NCI-H1436 (cell line): Measurements from ENCODE around the gene BCKDK.
A peak's percentile ranks its signal among the peaks of the same experiment; 100 is the strongest.
"Not testable (repeated sequence)": the region's sequence is repeated elsewhere in the genome, so short reads cannot be mapped to it uniquely, and the experiment has no call there.

Experiments used
- DNase-seq: peaks from one replicate; lab custom pipeline; 2025; lab: John Stamatoyannopoulos, UW

The BCKDK gene

DNA sequence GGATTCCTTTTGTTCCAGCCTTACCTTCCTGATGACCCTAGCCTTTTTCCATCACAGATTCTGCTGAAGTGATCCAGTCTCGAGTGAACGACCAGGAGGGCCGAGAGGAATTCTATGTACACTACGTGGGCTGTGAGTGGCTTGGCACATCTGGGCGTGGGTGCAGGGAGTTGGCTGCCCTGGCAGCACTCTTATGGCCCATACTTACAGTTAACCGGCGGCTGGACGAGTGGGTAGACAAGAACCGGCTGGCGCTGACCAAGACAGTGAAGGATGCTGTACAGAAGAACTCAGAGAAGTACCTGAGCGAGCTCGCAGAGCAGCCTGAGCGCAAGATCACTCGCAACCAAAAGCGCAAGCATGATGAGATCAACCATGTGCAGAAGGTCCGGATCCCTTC lies 11.9 kb downstream of the BCKDK start:
- DNase-seq: no peak

DNA sequence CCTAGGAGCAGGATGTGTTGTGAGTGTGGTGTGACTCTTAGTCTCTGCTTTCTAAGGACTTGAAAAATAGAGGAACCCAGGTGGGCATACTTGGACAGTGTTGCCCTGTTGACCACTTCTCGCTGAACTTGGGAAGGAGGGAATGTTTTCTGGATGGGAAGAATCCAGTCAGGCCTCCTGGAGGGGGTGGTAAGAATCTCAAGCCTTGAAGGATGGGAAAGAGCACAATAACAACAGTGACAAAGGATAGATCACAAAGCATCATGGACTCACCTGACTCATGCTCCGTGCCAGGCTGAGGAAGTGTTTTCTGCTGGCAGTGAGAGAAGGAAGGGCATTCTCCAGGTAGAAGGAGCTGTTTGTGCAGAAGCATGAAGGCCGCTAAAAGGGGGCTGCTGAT lies 17.7 kb downstream of the BCKDK start:
- no peak for DNase-seq

DNA sequence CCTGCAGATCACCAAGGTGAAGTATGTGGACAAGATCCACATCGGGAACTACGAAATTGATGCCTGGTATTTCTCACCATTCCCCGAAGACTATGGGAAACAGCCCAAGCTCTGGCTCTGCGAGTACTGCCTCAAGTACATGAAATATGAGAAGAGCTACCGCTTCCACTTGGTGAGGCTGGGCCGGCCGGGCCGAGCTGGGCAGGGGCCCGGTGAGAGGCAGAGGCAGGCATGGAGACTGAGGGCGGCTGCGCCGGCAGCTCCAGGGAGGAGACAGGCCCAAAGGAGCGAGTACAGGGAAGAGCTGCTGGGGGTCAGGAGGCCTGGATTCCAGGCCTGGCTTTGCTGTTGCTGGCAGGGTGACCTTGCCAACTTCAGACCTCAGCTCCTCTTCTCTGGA lies 19.0 kb downstream of the BCKDK start:
- no peak for DNase-seq

GRCh38 chr16:31128711-31129567 lies 20.8 kb downstream of the BCKDK start:
- DNase-seq: no peak

DNA sequence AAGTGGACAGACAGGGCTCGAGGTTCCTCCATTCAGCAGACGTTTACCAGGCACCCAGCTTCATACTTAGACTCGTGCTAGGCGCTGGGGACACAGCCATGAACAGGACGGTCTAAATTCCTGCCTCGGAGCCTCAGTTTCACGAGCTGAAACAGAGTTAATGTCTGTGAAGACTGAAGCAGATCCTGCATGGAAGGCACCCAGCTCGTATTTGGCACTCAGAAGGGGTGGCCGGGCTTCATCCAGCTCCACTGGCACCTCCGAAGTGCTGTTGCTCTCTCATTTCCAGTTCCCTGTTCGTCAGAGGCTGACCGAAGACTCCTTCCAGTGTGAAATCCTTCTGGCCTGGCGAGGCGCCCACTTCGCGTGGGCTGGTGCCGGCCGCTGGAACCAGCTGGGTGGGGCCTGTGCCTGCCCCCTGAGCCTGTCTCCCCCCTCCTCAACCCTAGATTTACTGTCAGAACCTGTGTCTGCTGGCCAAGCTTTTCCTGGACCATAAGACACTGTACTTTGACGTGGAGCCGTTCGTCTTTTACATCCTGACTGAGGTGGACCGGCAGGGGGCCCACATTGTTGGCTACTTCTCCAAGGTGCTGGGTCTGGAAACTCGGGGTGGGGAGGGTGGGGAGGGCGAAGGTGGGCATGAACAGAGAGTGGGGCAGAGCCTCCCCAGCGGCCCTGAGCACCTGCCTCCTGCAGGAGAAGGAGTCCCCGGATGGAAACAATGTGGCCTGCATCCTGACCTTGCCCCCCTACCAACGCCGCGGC lies 21.6 kb downstream of the BCKDK start:
- no peak for DNase-seq

DNA sequence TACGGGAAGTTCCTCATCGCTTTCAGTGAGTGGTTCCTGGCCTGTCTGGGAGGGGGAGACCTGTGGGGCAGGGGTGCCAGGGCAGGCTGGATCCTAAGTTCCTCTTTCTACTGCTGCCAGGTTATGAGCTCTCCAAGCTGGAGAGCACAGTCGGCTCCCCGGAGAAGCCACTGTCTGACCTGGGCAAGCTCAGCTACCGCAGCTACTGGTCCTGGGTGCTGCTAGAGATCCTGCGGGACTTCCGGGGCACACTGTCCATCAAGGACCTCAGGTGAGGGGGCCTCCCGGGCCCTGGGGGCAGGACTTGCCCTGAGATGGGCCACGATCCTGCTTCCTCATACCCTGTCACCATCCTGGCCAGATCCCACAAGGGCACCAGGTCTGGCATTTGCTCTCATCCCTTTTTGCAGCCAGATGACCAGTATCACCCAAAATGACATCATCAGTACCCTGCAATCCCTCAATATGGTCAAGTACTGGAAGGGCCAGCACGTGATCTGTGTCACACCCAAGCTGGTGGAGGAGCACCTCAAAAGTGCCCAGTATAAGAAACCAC lies 22.2 kb downstream of the BCKDK start:
- no peak for DNase-seq

DNA sequence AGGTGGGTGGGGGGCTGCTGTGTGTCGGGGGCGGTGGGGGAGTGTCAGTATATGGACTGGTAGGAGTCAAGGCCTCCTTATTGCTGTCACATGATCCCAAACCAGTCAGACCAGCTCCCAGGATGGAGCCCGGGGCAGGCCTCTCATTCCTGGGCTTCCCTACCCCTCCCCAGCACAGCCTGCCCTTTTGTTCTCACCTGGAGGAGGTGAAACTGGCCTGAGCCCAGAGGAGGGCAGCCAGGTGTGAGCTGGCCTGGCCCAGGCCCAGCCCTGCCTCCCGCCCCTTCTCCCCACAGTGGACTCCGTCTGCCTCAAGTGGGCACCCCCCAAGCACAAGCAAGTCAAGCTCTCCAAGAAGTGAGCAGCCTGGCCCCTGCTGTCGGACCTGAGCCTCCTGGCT lies 22.7 kb downstream of the BCKDK start:
- no peak for DNase-seq

DNA sequence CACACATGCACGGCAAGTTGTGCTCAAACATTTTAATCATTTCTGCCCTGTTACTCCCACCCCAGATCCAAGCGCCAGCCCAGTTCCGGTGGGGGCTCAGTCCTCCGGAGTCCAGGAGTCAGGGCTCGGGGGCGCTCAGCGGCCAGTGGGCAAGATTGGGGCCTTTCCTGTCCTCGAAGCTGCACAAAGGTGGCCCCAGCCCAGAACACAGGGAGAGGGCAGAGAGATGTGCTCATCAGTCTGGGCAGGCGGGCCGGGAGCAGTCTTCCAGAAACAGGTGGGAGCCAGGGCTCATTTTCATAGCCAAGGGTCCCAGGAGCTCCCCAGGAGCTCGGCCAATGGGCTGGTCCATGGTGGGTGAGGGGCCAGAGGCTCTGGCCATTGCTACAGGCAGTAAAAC lies 23.2 kb downstream of the BCKDK start:
- DNase-seq: no peak

- DNase-seq: no peak
Measured at GRCh38 chr16:31131841-31132271, 23.7 kb downstream of the BCKDK start.

DNA sequence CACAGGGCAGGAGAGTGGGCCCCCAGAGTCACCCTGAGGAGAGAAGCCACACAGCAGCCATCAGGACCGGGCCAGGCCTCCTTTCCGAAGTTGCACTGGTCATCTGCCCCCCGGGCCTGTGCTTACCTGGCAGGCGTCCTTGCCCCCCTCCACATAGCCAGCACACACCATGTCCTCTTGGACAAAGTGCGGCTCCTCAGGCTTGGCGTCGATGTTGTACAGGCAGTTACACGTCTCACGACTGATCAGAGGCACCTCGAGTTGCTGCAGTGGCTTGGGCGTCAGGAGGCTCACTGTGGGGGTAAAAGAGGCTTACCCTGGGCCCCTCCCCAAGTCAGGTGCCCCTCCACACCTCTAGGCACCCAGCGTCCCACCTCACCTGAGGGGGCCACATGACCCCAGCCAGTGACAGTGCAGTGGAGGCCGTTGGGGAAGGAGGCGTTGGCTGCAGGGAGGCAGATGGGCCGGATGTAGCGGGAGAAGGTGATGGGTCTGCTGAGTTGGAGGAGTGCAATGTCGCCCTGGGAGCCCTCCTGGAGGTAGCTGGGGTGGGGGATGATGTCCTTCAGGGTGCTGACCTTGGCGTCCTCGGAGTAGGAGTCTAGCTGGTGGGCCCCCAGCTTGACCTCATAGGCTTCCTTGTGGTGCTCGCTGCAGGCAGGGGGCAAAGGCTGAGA lies 24.3 kb downstream of the BCKDK start:
- no peak for DNase-seq

DNA sequence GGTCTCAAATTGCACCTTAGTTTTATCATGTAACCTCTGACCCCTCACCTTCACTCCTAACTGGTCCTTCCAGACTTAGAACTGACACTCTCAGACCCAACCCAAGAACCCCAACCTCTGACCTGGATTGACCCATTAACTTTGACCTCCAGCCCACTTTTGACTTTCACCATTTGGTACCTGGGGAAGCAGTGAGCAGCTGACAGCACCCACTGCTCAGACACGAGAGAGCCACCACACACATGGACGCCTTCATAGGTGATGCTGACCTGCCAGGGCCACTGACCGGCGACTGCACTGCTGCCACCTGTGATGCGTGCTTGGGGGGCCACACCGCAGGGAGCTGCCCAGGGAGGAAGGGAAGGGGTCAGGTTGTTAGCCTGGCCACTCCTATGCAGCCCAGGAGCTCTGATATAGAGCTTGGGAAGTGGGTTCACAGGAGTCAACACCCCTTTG lies 24.9 kb downstream of the BCKDK start:
- DNase-seq: no peak

GRCh38 chr16:31134091-31134571 lies 25.9 kb downstream of the BCKDK start:
- DNase-seq: no peak

GRCh38 chr16:31134625-31135534 lies 26.7 kb downstream of the BCKDK start:
- peak; percentile 50 for DNase-seq

DNA sequence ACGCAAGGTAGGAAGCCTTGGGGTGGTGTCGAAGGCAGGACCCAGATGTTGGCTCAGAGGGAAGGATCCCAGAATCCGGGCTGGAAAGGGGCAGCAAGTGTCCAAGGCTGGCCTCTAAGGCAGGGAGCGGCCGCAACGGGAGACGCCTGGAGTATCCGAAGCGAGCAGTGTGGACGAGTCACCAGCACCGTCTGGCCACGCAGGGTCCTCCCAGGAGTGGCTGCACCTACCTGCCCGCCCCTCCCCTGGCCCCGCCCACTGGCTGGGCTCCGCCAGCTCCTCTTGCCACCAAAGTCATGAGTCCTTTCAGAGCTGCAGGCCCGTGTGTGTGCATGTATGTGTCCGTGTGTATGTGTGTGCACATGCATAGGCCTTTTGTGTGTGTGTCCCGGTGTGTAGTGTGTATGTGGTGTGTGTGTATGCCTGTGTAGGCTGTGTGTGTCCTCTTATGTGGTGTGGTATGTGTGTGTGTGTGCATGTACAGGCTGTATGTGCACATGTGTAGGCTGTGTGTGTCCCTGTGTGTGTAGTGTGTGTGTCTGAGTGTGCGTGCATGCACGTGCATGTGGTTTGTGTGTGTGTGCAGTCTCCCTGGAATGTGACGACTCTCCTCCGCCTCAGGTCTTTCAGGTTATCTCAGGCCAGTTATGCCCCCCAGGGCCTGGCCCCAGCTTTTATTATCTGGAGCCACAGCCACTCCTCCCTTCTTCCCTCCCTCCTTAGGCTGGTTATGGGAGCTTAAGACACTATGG lies 27.5 kb downstream of the BCKDK start, which contains the start of gene PRSS8:
Gene PRSS8 (minus strand): TSS at position 193 of the 752 bp plus-strand sequence. CDS start 229 bp downstream, outside the sequence.
- peak; percentile 29 for DNase-seq

DNA sequence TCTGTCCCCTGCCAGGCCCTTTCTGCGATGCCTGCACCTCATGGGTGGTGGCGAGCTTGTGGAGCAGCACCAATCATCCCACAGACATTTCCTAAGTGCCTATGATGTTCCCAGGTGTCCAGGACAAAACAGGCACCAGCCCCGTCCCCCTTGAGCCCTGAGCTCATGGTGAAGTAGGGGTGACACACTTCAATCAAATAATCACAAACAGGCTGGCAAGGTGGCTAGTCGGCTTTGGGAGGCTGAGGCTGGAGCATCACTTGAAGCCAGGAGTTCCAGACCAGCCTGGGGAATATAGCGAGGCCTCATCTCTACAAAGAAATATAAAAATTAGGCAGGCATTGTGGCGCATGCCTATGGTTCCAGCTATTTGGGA lies 28.1 kb downstream of the BCKDK start:
- DNase-seq: no peak

DNA sequence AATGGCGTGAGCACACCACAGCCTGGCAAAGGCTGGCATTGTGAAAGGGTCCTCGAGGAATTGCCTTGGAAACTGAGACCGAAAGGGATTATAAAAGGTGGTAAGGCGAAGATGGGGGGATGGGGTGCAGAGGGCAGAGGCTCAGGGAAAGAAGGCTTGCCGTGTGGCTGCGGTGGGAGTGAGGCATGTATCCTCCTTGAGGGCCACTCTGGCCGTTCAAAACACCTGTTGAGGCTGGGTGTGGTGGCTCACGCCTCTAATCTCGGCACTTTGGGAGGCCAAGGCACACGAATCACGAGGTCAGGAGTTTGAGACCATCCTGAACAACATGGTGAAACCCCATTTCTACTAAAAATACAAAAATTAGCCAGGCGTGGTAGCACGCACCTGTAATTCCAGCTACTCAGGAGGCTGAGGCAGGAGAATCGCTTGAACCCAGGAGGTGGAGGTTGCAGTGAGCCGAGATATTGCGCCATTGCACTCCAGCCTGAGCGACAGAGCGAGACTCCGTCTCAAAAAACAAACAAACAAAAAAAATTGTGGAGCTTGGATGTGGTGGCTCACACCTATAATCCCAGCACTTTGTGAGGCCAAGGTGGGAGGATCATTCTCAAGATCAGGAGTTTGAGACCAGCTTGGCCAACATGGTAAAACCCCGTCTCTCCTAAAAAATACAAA lies 28.8 kb downstream of the BCKDK start:
- not testable (repeated sequence) for DNase-seq

DNA sequence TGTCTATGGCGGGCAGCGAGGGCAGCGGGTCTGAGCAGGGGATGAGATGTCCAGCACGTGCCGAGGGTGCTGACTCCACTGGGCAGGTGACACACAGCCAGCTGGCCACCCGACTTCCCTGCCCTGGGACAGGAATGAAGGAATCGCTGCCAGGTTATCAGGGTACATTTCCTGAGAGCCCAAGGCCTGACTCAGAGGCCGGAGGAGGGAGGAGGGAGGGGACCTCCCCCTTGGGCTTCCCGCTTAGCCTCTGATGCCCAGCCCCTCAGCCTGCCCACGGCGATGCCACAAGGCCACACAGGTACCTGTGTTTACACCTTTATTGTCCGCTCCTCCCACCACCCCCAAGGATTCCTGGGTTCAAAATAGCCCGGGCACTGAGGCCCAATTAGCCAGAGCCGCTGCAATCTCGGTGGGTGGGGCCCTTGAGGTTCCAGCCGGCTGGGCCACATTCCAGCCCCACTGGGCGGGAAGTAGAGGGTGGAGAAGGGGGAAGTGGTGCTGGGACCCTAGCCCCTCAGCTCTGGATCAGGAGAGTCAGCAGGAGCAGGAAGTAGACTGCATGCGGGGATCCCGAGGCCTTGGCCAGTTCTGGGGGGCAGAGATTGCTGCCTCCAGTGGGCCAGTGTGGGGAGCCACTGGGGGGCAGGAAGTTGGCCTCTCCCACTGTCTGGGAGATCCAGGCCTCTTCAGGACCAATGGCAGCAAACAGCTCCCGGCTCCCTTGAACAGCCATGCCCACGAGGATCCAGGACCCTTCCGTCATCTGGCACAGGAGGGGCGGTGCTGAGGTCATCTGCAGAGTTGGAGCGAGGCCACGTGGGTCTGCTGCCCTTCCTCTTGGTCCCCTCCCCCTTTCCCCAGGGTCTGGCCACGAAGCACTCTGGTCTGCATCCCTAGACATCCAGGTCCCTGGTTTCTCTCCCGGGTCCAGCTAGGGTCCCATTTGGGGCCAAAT lies 30.7 kb downstream of the BCKDK start:
- no peak for DNase-seq

DNA sequence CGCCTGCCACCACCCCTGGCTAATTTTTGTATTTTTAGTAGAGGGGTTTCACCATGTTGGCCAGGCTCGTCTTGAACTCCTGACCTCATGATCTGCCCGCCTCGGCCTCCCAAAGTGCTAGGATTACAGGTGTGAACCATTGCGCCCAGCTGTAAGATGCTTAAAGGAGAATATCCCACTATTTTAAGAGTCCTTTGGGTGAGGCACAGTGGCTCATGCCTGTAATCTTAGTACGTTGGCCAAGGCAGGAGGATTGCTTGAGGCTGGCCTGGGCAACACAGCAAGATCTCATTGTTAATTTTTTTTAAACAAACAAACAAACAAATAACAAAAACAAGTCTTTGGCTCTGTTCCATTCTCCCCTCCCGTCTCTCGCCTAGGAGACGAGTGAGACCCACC lies 32.9 kb downstream of the BCKDK start:
- DNase-seq: not testable (repeated sequence)
